GM12865 (cell line): Measurements from ENCODE around the gene VSTM4.

Experiments
- DNase-seq: peaks from one replicate; pipeline ENCODE4 v3.0.0; 2010; ENCODE audit warnings: low read depth
- H3K4me3 ChIP-seq: 2 replicates; pipeline ENCODE4 v1.5.1; 2011; ENCODE audit warnings: mild to moderate bottlenecking, low read depth, low read length, control low read depth
- TF ChIP-seq, protein P1 (sequence below): IDR thresholded peaks from 2 replicates; pipeline ENCODE4 v1.5.1; 2011; ENCODE audit warnings: low read length, control low read depth, low read depth, inconsistent platforms; ENCODE audit not compliant: insufficient read depth; ENCODE audit errors: missing control alignments

The VSTM4 gene

GRCh38 chr10:49008505-49009198, 106.7 kb downstream of the VSTM4 start:
- TF ChIP-seq, protein P1, sequence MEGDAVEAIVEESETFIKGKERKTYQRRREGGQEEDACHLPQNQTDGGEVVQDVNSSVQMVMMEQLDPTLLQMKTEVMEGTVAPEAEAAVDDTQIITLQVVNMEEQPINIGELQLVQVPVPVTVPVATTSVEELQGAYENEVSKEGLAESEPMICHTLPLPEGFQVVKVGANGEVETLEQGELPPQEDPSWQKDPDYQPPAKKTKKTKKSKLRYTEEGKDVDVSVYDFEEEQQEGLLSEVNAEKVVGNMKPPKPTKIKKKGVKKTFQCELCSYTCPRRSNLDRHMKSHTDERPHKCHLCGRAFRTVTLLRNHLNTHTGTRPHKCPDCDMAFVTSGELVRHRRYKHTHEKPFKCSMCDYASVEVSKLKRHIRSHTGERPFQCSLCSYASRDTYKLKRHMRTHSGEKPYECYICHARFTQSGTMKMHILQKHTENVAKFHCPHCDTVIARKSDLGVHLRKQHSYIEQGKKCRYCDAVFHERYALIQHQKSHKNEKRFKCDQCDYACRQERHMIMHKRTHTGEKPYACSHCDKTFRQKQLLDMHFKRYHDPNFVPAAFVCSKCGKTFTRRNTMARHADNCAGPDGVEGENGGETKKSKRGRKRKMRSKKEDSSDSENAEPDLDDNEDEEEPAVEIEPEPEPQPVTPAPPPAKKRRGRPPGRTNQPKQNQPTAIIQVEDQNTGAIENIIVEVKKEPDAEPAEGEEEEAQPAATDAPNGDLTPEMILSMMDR: no peak
- DNase-seq: no peak
- no peak overlapping the region for H3K4me3 ChIP-seq

- no peak for DNase-seq
- TF ChIP-seq, protein P1: no peak
- no peak overlapping the region for H3K4me3 ChIP-seq
These were observed 107.2 kb downstream of the VSTM4 start for GRCh38 chr10:49008091-49008490.

- DNase-seq: no peak
- TF ChIP-seq, protein P1: no peak
- H3K4me3 ChIP-seq: no peak overlapping the region
These were observed 108.2 kb downstream of the VSTM4 start for GRCh38 chr10:49007129-49007528.

DNA sequence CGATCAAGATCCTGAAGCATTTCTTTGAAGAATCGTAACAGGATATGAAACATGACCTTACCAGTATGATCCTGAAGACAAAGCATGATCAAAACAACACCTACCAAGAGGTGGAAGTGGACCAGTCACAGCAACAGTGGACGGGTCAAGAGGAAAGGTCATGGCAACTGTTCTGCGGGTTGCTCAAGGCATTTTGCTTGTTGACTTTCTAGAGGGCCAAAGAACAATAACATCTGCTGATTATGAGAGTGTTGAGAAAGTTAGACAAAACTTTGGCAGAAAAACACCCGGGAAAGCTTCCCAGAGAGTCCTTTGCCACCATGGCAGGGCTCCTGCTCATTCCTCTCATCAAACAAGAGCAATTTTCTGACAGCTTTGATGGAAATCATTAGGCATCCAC, 110.1 kb downstream of the VSTM4 start:
- TF ChIP-seq, protein P1: no peak
- H3K4me3 ChIP-seq: no peak overlapping the region
- DNase-seq: no peak

DNA sequence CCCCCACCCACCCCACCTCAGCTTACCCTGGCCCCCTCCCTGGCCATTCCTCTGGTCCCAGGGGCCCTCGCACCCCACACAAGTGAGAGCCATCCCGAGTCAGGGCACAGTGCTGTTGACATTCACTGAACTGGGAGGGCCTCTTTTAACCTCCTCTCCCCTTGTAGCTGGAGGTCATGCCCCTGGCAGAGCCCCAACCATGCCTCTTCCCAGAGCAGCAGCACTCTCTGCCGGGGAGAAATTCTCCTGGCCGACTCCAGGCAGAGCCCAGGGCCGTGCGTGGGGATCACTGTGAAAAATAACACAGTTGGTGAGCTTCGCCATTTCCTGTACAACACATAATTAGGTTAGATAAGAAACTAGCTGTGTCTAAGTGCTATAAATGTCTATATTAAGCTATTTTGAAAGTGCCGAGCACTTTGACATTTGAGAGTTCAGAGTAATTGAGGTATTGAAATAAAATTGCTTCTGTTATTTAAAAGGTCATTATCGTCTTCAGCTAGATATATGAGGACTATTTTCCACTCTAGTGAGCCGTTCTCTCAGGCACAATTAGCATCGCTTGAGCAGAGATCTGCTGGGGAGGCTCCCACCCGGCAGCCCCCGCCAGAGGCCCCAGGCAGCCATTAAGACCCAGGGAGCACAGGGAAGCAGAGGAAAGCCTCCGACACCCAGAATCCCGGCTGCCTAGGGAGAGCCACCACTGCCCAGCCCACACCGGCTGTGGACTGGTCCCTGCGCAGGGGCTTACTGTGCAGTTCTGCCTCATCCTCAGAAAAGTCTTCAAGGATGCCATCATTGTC, 113.3 kb downstream of the VSTM4 start:
- DNase-seq: no peak
- H3K4me3 ChIP-seq: no peak overlapping the region
- TF ChIP-seq, protein P1: no peak

- H3K4me3 ChIP-seq: no peak overlapping the region
- TF ChIP-seq, protein P1: no peak
- DNase-seq: no peak
These were observed 113.9 kb downstream of the VSTM4 start for GRCh38 chr10:49001402-49001801.
